ENCODE data around the gene FAM120A. TPM values are rescaled to one million over a fixed set of nuclear protein-coding genes. Genes with fewer than 3 reads are reported as not detected.

FAM120A gene
- total RNA-seq, 1 donor from 2014 or later, result 59.3 TPM

GRCh38 chr9:93536874-93537273 is 85.4 kb downstream of the FAM120A start:
- Mint-ChIP-seq H3K27me3 (no peaks in the 10 kb centered on the region), H3K27ac (no peak overlapping the region), H3K4me1 (ENCODE audit: low read depth) (no peaks in the 10 kb centered on the region), H3K9me3 (ENCODE audit: low read depth) (no peaks in the 10 kb centered on the region), H3K36me3 (ENCODE audit: insufficient read depth) (peaks cover 12% of the 10 kb centered on the region), H3K4me3 (ENCODE audit: low read depth) (no peak overlapping the region)
- TF ChIP-seq, protein P1, sequence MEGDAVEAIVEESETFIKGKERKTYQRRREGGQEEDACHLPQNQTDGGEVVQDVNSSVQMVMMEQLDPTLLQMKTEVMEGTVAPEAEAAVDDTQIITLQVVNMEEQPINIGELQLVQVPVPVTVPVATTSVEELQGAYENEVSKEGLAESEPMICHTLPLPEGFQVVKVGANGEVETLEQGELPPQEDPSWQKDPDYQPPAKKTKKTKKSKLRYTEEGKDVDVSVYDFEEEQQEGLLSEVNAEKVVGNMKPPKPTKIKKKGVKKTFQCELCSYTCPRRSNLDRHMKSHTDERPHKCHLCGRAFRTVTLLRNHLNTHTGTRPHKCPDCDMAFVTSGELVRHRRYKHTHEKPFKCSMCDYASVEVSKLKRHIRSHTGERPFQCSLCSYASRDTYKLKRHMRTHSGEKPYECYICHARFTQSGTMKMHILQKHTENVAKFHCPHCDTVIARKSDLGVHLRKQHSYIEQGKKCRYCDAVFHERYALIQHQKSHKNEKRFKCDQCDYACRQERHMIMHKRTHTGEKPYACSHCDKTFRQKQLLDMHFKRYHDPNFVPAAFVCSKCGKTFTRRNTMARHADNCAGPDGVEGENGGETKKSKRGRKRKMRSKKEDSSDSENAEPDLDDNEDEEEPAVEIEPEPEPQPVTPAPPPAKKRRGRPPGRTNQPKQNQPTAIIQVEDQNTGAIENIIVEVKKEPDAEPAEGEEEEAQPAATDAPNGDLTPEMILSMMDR (IDR thresholded peaks at IDR 0.05; ENCODE audit: unreplicated experiment), result no peak
- no peak for DNase-seq (ENCODE audit: low spot score, unreplicated experiment)

DNA sequence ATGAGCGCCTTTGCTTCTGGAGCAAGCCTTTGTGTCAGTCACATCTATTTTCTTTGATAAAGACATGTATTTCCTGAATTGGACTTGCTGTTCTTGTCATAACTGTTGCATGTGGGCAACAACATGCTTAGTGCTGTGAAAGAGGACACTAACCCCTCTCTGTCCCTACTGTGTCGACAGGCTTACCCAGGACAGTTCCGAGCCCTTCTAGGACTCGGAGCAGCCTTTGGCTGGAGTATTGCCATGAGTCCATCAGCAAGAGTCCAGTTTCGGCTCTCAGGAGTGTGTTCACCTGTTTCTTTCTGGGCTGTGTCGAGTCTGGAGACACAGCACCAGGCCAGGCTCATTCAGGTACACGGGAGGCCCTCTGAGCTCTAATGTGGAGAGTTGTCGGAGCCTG is 88.8 kb downstream of the FAM120A start:
- H3K4me3 Mint-ChIP-seq (ENCODE audit: low read depth), result no peak overlapping the region
- peaks cover 6% of the 10 kb centered on the region for H3K36me3 Mint-ChIP-seq (ENCODE audit: insufficient read depth)
- H3K9me3 Mint-ChIP-seq (ENCODE audit: low read depth), result no peaks in the 10 kb centered on the region
- H3K4me1 Mint-ChIP-seq (ENCODE audit: low read depth), result no peaks in the 10 kb centered on the region
- H3K27ac Mint-ChIP-seq, result no peak overlapping the region
- TF ChIP-seq, protein P1 (IDR thresholded peaks at IDR 0.05; ENCODE audit: unreplicated experiment), result no peak
- H3K27me3 Mint-ChIP-seq, result no peaks in the 10 kb centered on the region
- DNase-seq (ENCODE audit: low spot score, unreplicated experiment), result no peak

GRCh38 chr9:93541005-93541404 is 89.5 kb downstream of the FAM120A start:
- Mint-ChIP-seq H3K27me3 (no peaks in the 10 kb centered on the region), H3K9me3 (ENCODE audit: low read depth) (no peaks in the 10 kb centered on the region), H3K27ac (no peak overlapping the region), H3K36me3 (ENCODE audit: insufficient read depth) (peaks cover 5% of the 10 kb centered on the region), H3K4me3 (ENCODE audit: low read depth) (no peak overlapping the region), H3K4me1 (ENCODE audit: low read depth) (no peaks in the 10 kb centered on the region)
- TF ChIP-seq, protein P1 (IDR thresholded peaks at IDR 0.05; ENCODE audit: unreplicated experiment), result no peak
- no peak for DNase-seq (ENCODE audit: low spot score, unreplicated experiment)

DNA sequence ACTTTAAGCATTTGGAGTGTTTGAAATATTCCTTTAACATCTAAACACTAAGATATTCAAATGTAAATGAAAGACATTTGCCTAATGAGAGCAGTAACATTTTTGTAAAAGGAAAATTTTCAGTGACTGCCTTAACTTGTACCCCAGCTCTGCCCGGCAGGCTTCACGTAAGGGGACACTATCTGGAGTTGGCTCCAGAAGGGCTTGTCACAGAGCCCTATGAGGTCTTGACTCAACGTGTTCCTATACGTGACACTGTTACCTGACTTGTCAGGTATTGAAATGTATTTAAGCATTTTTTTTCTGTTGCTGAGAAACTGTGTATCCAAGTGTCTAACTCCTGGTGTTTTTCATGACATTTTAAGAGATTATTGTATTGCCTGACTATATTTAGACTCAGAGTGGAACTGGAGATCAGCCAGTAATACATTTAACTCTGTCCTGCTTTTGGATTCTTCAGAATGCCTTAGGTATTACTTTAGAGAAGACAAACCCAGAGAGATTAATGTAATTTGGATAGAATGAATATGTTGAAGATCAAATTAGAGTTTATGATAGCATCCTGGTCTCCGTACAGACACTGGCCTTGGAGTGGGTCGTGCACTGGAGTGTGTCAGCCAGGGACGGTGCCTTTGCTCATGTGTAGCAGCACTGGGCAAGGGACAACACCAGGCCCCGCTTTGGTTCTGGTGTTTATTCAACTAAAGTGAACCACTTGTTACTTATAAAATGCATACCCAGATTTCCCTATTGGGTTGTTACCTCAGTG is 90.3 kb downstream of the FAM120A start:
- Mint-ChIP-seq H3K27me3 (no peaks in the 10 kb centered on the region), H3K9me3 (ENCODE audit: low read depth) (no peaks in the 10 kb centered on the region), H3K4me3 (ENCODE audit: low read depth) (no peak overlapping the region), H3K27ac (no peak overlapping the region), H3K4me1 (ENCODE audit: low read depth) (no peaks in the 10 kb centered on the region), H3K36me3 (ENCODE audit: insufficient read depth) (peaks cover 5% of the 10 kb centered on the region)
- DNase-seq (ENCODE audit: low spot score, unreplicated experiment), result no peak
- TF ChIP-seq, protein P1 (IDR thresholded peaks at IDR 0.05; ENCODE audit: unreplicated experiment), result no peak

GRCh38 chr9:93543117-93543516 is 91.6 kb downstream of the FAM120A start:
- Mint-ChIP-seq H3K4me3 (ENCODE audit: low read depth) (no peak overlapping the region), H3K27ac (no peak overlapping the region), H3K9me3 (ENCODE audit: low read depth) (no peaks in the 10 kb centered on the region), H3K27me3 (no peaks in the 10 kb centered on the region), H3K36me3 (ENCODE audit: insufficient read depth) (peaks cover 8% of the 10 kb centered on the region), H3K4me1 (ENCODE audit: low read depth) (no peaks in the 10 kb centered on the region)
- no peak for DNase-seq (ENCODE audit: low spot score, unreplicated experiment)
- TF ChIP-seq, protein P1 (IDR thresholded peaks at IDR 0.05; ENCODE audit: unreplicated experiment), result no peak

All from progenitor cell of endocrine pancreas (in vitro differentiated cells).